PC-3 (cell line): ENCODE results near the gene CHSY3. TPM values are rescaled to one million over a fixed set of nuclear protein-coding genes. Genes with fewer than 3 reads are reported as not detected.

Experiments used
- ATAC-seq: fragments of 200-7000 bp; cut with Tn5 transposase; 2 replicates; pipeline ENCODE4 v1.9.1; 2020; ENCODE audit warnings: mild to moderate bottlenecking, moderate library complexity
- BruUV-seq: library from RNA; stranded (reverse); fragments of 400-500 nt; replicated peaks from 2 replicates; lab custom pipeline; 2021; lab: Mats Ljungman, UMichigan
- CTCF ChIA-PET: fragments of 300-600 bp; sonication (Branson Sonifier 250); formaldehyde crosslinking; loops from one replicate; lab custom pipeline; 2022; ENCODE audit warnings: antibody characterized with exemption; lab: Charles Lee
- POLR2A ChIA-PET: fragments of 300-600 bp; sonication (Branson Sonifier 250); formaldehyde crosslinking; loops from one replicate; lab custom pipeline; 2022; ENCODE audit warnings: antibody characterized with exemption; ENCODE audit not compliant: unreplicated experiment; lab: Charles Lee
- DNase-seq: peaks from one replicate; pipeline ENCODE4 v3.0.0-alpha.2; 2015
- H2AFZ ChIP-seq: fragments of 300-600 bp; sonication (generic); 2 replicates; pipeline ENCODE4 v1.6.0; 2016; ENCODE audit warnings: antibody characterized with exemption, low read length
- H3F3A ChIP-seq: fragments of 300-600 bp; sonication (generic); one replicate; pipeline ENCODE4 v1.6.0; 2017; ENCODE audit warnings: antibody characterized with exemption, low read length, control low read depth, mild to moderate bottlenecking; ENCODE audit not compliant: unreplicated experiment
- H3K27ac ChIP-seq: fragments of 300-600 bp; sonication (generic); 2 replicates; pipeline ENCODE4 v1.5.1; 2016; ENCODE audit warnings: mild to moderate bottlenecking, low read length
- H3K27me3 ChIP-seq: fragments of 300-600 bp; sonication (generic); 2 replicates; pipeline ENCODE4 v1.6.1; 2016; ENCODE audit warnings: low read length, mixed read lengths
- H3K36me3 ChIP-seq: fragments of 300-600 bp; sonication (generic); 2 replicates; pipeline ENCODE4 v1.6.1; 2016; ENCODE audit warnings: low read depth, mixed run types, low read length, mixed read lengths
- H3K4me1 ChIP-seq: fragments of 300-600 bp; sonication (generic); 2 replicates; pipeline ENCODE4 v1.5.1; 2016; ENCODE audit warnings: low read length; ENCODE audit not compliant: insufficient read depth
- H3K4me2 ChIP-seq: fragments of 300-600 bp; sonication (generic); 2 replicates; pipeline ENCODE4 v1.6.0; 2016; ENCODE audit warnings: low read length
- H3K4me3 ChIP-seq: fragments of 300-600 bp; sonication (generic); 2 replicates; pipeline ENCODE4 v1.5.1; 2016; ENCODE audit warnings: mild to moderate bottlenecking, low read length, mixed read lengths
- H3K79me2 ChIP-seq: fragments of 300-600 bp; sonication (generic); 2 replicates; pipeline ENCODE4 v1.6.1; 2017; ENCODE audit warnings: low read length, mixed read lengths
- H3K9ac ChIP-seq: fragments of 300-600 bp; sonication (generic); 2 replicates; pipeline ENCODE4 v1.6.0; 2016; ENCODE audit warnings: mild to moderate bottlenecking, low read length
- H3K9me2 ChIP-seq: fragments of 300-600 bp; sonication (generic); replicated peaks from 2 replicates; pipeline ENCODE4 v1.6.1; 2016; ENCODE audit warnings: mixed run types, low read length, mixed read lengths
- H3K9me3 ChIP-seq: fragments of 300-600 bp; sonication (generic); 2 replicates; pipeline ENCODE4 v1.6.1; 2016; ENCODE audit warnings: low read length, mixed read lengths
- H4K20me1 ChIP-seq: fragments of 300-600 bp; sonication (generic); 2 replicates; pipeline ENCODE4 v1.6.1; 2016; ENCODE audit warnings: low read length, mixed read lengths
- EZH2 ChIP-seq: fragments of 300-600 bp; sonication (generic); IDR thresholded peaks from one replicate; pipeline ENCODE4 v1.6.1; 2017; ENCODE audit warnings: antibody characterized with exemption, mild to moderate bottlenecking, low read length; ENCODE audit not compliant: unreplicated experiment
- EZH2phosphoT487 ChIP-seq: fragments of 300-600 bp; sonication (generic); IDR thresholded peaks from 2 replicates; pipeline ENCODE4 v1.6.1; 2018; ENCODE audit warnings: mild to moderate bottlenecking, antibody characterized with exemption, low read length, borderline replicate concordance
- intact Hi-C: fragments of 100-400 bp; cut with micrococcal nuclease; formaldehyde crosslinking; loops from 2 replicates; pipeline ENCODE4 v1.9.0; 2023
- total RNA-seq: library from RNA; depleted of rRNA; stranded (reverse); fragments of >200 nt; gene quantifications from 2 replicates; pipeline ENCODE4 v1.2.3, GENCODE V29; 2014
- TF ChIP-seq, protein P1 (sequence below): fragments of 300-600 bp; sonication (generic); conservative IDR thresholded peaks from 2 replicates; pipeline ENCODE4 v1.5.1; 2017; ENCODE audit warnings: antibody characterized with exemption, low read depth, mild to moderate bottlenecking, low read length

CHSY3 gene
- total RNA-seq, 1 experiment from 2014 or later, result 1.7 TPM

- intact Hi-C loops, result no loop called here
- no TSS peak for BruUV-seq
- CTCF ChIA-PET, result no interaction called here
These were observed 46.8 kb downstream of the CHSY3 start for GRCh38 chr5:129951039-129951438.

GRCh38 chr5:129958581-129958980 lies 54.3 kb downstream of the CHSY3 start:
- Histone ChIP-seq H2AFZ (no peak overlapping the region), H3K36me3 (no peaks in the 10 kb centered on the region), H3K4me2 (no peak overlapping the region), H3K4me3 (no peak overlapping the region), H3F3A (no peaks in the 10 kb centered on the region), H3K27me3 (no peaks in the 10 kb centered on the region), H3K79me2 (no peaks in the 10 kb centered on the region), H4K20me1 (no peaks in the 10 kb centered on the region), H3K9me3 (no peaks in the 10 kb centered on the region), H3K9me2 (no peaks in the 10 kb centered on the region), H3K9ac (no peak overlapping the region), H3K4me1 (peaks cover 4% of the 10 kb centered on the region; the same call in 1 of the 2 replicates), H3K27ac (no peak overlapping the region)
- BruUV-seq, result no TSS peak
- intact Hi-C loops, result no loop called here
- ATAC-seq (no peak), DNase-seq (no peak)
- POLR2A ChIA-PET, result no interaction called here
- TF ChIP-seq, protein P1, sequence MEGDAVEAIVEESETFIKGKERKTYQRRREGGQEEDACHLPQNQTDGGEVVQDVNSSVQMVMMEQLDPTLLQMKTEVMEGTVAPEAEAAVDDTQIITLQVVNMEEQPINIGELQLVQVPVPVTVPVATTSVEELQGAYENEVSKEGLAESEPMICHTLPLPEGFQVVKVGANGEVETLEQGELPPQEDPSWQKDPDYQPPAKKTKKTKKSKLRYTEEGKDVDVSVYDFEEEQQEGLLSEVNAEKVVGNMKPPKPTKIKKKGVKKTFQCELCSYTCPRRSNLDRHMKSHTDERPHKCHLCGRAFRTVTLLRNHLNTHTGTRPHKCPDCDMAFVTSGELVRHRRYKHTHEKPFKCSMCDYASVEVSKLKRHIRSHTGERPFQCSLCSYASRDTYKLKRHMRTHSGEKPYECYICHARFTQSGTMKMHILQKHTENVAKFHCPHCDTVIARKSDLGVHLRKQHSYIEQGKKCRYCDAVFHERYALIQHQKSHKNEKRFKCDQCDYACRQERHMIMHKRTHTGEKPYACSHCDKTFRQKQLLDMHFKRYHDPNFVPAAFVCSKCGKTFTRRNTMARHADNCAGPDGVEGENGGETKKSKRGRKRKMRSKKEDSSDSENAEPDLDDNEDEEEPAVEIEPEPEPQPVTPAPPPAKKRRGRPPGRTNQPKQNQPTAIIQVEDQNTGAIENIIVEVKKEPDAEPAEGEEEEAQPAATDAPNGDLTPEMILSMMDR, result no peak
- TF ChIP-seq EZH2 (no peak), EZH2phosphoT487 (no peak)
- CTCF ChIA-PET, result no interaction called here

More at GRCh38 chr5:129951039-129951438, 46.8 kb downstream of the CHSY3 start:
- H3K4me2 ChIP-seq, result no peak overlapping the region
- H3K9ac ChIP-seq, result no peak overlapping the region
- DNase-seq (no peak), ATAC-seq (no peak)
- no peak overlapping the region for H3K4me3 ChIP-seq
- H3K27ac ChIP-seq, result no peak overlapping the region
- no peaks in the 10 kb centered on the region for H3K4me1 ChIP-seq
- TF ChIP-seq EZH2phosphoT487 (no peak), EZH2 (no peak)
- TF ChIP-seq, protein P1, result no peak
- no peak overlapping the region for H2AFZ ChIP-seq
- H3F3A ChIP-seq, result no peaks in the 10 kb centered on the region
- no peaks in the 10 kb centered on the region for H3K27me3 ChIP-seq
- no peaks in the 10 kb centered on the region for H4K20me1 ChIP-seq
- POLR2A ChIA-PET, result no interaction called here
- no peaks in the 10 kb centered on the region for H3K36me3 ChIP-seq
- no peaks in the 10 kb centered on the region for H3K9me2 ChIP-seq
- H3K9me3 ChIP-seq, result no peaks in the 10 kb centered on the region
- H3K79me2 ChIP-seq, result no peaks in the 10 kb centered on the region

GRCh38 chr5:129960831-129961230 lies 56.6 kb downstream of the CHSY3 start:
- Histone ChIP-seq H3K79me2 (no peaks in the 10 kb centered on the region), H3K4me3 (no peak overlapping the region), H2AFZ (no peak overlapping the region), H3K4me2 (no peak overlapping the region), H3K9ac (no peak overlapping the region), H3K27ac (no peak overlapping the region), H3K36me3 (no peaks in the 10 kb centered on the region), H4K20me1 (no peaks in the 10 kb centered on the region), H3K9me2 (no peaks in the 10 kb centered on the region), H3K4me1 (peaks cover 9% of the 10 kb centered on the region; the same call in 1 of the 2 replicates), H3K27me3 (no peaks in the 10 kb centered on the region), H3F3A (no peaks in the 10 kb centered on the region), H3K9me3 (no peaks in the 10 kb centered on the region)
- no TSS peak for BruUV-seq
- TF ChIP-seq, protein P1, result no peak
- TF ChIP-seq EZH2phosphoT487, result no peak
- no peak for DNase-seq
- ChIA-PET CTCF (no interaction called here), POLR2A (no interaction called here)
- intact Hi-C loops, result loop anchor here (10.0 kb wide), 2 partner anchors 56 to 104 kb away; partner anchors contain the start of gene CHSY3
- no peak for ATAC-seq
